Central memory CD8-positive, alpha-beta T cell (primary cell): ENCODE results near the gene GKN2.
"Not testable (repeated sequence)": the region's sequence is repeated elsewhere in the genome, so short reads cannot be mapped to it uniquely, and the experiment has no call there.

Source experiments
- ATAC-seq: fragments of 150-1000 bp; cut with Tn5 transposase; replicated peaks from 2 replicates; pipeline ENCODE4 v1.10.0; 2022; ENCODE audit warnings: mild to moderate bottlenecking, moderate FRiP score, moderate number of reproducible peaks; ENCODE audit not compliant: poor library complexity, severe bottlenecking; ENCODE audit errors: extremely low read depth
- DNase-seq, 2 donors: peaks; one replicate each; pipeline ENCODE4 v3.0.0; 2021; ENCODE audit warnings: low spot score in 2 of 2
- H3K27ac Mint-ChIP-seq: one replicate; pipeline ENCODE4 v1.8.0; 2022; ENCODE audit warnings: low read depth, mild to moderate bottlenecking, moderate library complexity, mixed read lengths
- H3K27me3 Mint-ChIP-seq: one replicate; pipeline ENCODE4 v1.8.0; 2022; ENCODE audit warnings: mixed read lengths
- H3K36me3 Mint-ChIP-seq: one replicate; pipeline ENCODE4 v1.8.0; 2022; ENCODE audit warnings: mild to moderate bottlenecking, moderate library complexity, mixed read lengths; ENCODE audit not compliant: insufficient read depth
- H3K4me1 Mint-ChIP-seq: one replicate; pipeline ENCODE4 v1.8.0; 2022; ENCODE audit warnings: mixed read lengths
- H3K4me3 Mint-ChIP-seq: one replicate; pipeline ENCODE4 v1.8.0; 2022; ENCODE audit warnings: mild to moderate bottlenecking, moderate library complexity, mixed read lengths
- H3K9me3 Mint-ChIP-seq: one replicate; pipeline ENCODE4 v1.8.0; 2022; ENCODE audit warnings: mixed read lengths

The GKN2 gene

GRCh38 chr2:68975844-68976243 is 23.2 kb upstream of the GKN2 start:
- H3K27ac Mint-ChIP-seq, result no peak overlapping the region
- H3K4me3 Mint-ChIP-seq, result no peak overlapping the region
- no peaks in the 10 kb centered on the region for H3K9me3 Mint-ChIP-seq
- H3K4me1 Mint-ChIP-seq, result peaks cover 4% of the 10 kb centered on the region
- no peaks in the 10 kb centered on the region for H3K36me3 Mint-ChIP-seq
- ATAC-seq (no peak), DNase-seq (no peak)
- peaks cover 62% of the 10 kb centered on the region for H3K27me3 Mint-ChIP-seq

- Mint-ChIP-seq H3K9me3 (no peaks in the 10 kb centered on the region), H3K27ac (no peak overlapping the region), H3K27me3 (peaks cover 57% of the 10 kb centered on the region), H3K4me1 (peaks cover 4% of the 10 kb centered on the region), H3K36me3 (no peaks in the 10 kb centered on the region), H3K4me3 (no peak overlapping the region)
- no peak for DNase-seq
- no peak for ATAC-seq
Measured at GRCh38 chr2:68974946-68975665, 22.4 kb upstream of the GKN2 start.

GRCh38 chr2:68974251-68974650 is 21.6 kb upstream of the GKN2 start, which contains the start of gene GKN1:
Gene GKN1 (plus strand): TSS chr2:68974636. CDS start chr2:68974678, 42 bp downstream.
- Mint-ChIP-seq H3K4me1 (peaks cover 4% of the 10 kb centered on the region), H3K9me3 (no peaks in the 10 kb centered on the region), H3K27ac (no peak within 1 kb of the TSS), H3K27me3 (peaks cover 49% of the 10 kb centered on the region), H3K36me3 (no peaks in the 10 kb centered on the region), H3K4me3 (no peak within 1 kb of the TSS)
- no peak for ATAC-seq
- DNase-seq, result no peak

- H3K4me3 Mint-ChIP-seq, result no peak overlapping the region
- ATAC-seq (no peak), DNase-seq (no peak)
- H3K27ac Mint-ChIP-seq, result no peak overlapping the region
- peaks cover 36% of the 10 kb centered on the region for H3K27me3 Mint-ChIP-seq
- no peaks in the 10 kb centered on the region for H3K36me3 Mint-ChIP-seq
- H3K4me1 Mint-ChIP-seq, result no peaks in the 10 kb centered on the region
- H3K9me3 Mint-ChIP-seq, result no peaks in the 10 kb centered on the region
Measured at GRCh38 chr2:68971591-68972231, 19.0 kb upstream of the GKN2 start.

GRCh38 chr2:68970566-68971265 is 18.0 kb upstream of the GKN2 start:
- no peak for ATAC-seq
- Mint-ChIP-seq H3K27me3 (peaks cover 34% of the 10 kb centered on the region), H3K4me1 (no peaks in the 10 kb centered on the region)

GRCh38 chr2:68969736-68970490 is 17.2 kb upstream of the GKN2 start:
- H3K27ac Mint-ChIP-seq, result no peak overlapping the region
- DNase-seq, result no peak
- no peak for ATAC-seq
- peaks cover 29% of the 10 kb centered on the region for H3K27me3 Mint-ChIP-seq
- H3K9me3 Mint-ChIP-seq, result no peaks in the 10 kb centered on the region
- no peaks in the 10 kb centered on the region for H3K4me1 Mint-ChIP-seq
- H3K36me3 Mint-ChIP-seq, result no peaks in the 10 kb centered on the region
- H3K4me3 Mint-ChIP-seq, result no peak overlapping the region

More at GRCh38 chr2:68970566-68971265, 18.0 kb upstream of the GKN2 start:
- Mint-ChIP-seq H3K9me3 (no peaks in the 10 kb centered on the region), H3K27ac (no peak overlapping the region), H3K36me3 (no peaks in the 10 kb centered on the region), H3K4me3 (no peak overlapping the region)
- no peak for DNase-seq

GRCh38 chr2:68968221-68968620 is 15.5 kb upstream of the GKN2 start:
- Mint-ChIP-seq H3K27me3 (peaks cover 30% of the 10 kb centered on the region), H3K4me3 (no peak overlapping the region), H3K27ac (no peak overlapping the region), H3K36me3 (no peaks in the 10 kb centered on the region), H3K4me1 (no peaks in the 10 kb centered on the region), H3K9me3 (no peaks in the 10 kb centered on the region)
- ATAC-seq (no peak), DNase-seq (no peak)

GRCh38 chr2:68964282-68964681 is 11.6 kb upstream of the GKN2 start:
- no peak overlapping the region for H3K27ac Mint-ChIP-seq
- H3K9me3 Mint-ChIP-seq, result no peaks in the 10 kb centered on the region
- DNase-seq, result no peak
- H3K4me1 Mint-ChIP-seq, result no peaks in the 10 kb centered on the region
- H3K36me3 Mint-ChIP-seq, result no peaks in the 10 kb centered on the region
- no peak for ATAC-seq
- H3K27me3 Mint-ChIP-seq, result peaks cover 42% of the 10 kb centered on the region
- no peak overlapping the region for H3K4me3 Mint-ChIP-seq

- DNase-seq (no peak), ATAC-seq (no peak)
- no peaks in the 10 kb centered on the region for H3K4me1 Mint-ChIP-seq
- no peaks in the 10 kb centered on the region for H3K36me3 Mint-ChIP-seq
- H3K4me3 Mint-ChIP-seq, result no peak overlapping the region
- H3K9me3 Mint-ChIP-seq, result no peaks in the 10 kb centered on the region
- H3K27ac Mint-ChIP-seq, result no peak overlapping the region
- peaks cover 51% of the 10 kb centered on the region for H3K27me3 Mint-ChIP-seq
Measured at GRCh38 chr2:68961380-68961779, 8.7 kb upstream of the GKN2 start.

GRCh38 chr2:68959001-68959400 is 6.3 kb upstream of the GKN2 start:
- Mint-ChIP-seq H3K4me3 (no peak overlapping the region), H3K36me3 (no peaks in the 10 kb centered on the region), H3K4me1 (no peaks in the 10 kb centered on the region), H3K27me3 (peaks cover 51% of the 10 kb centered on the region), H3K9me3 (no peaks in the 10 kb centered on the region), H3K27ac (no peak overlapping the region)
- no peak for DNase-seq
- ATAC-seq, result no peak

- not testable (repeated sequence) for H3K4me1 Mint-ChIP-seq, H3K4me3 Mint-ChIP-seq, H3K36me3 Mint-ChIP-seq, H3K9me3 Mint-ChIP-seq, DNase-seq, ATAC-seq, H3K27ac Mint-ChIP-seq
- H3K27me3 Mint-ChIP-seq, result peaks cover 56% of the 10 kb centered on the region
Measured at GRCh38 chr2:68955432-68955831, 2.7 kb upstream of the GKN2 start.

GRCh38 chr2:68951899-68952298 is 794 bp downstream of the GKN2 start:
- Mint-ChIP-seq H3K4me3 (no peak overlapping the region), H3K4me1 (no peaks in the 10 kb centered on the region), H3K27me3 (peaks cover 64% of the 10 kb centered on the region), H3K36me3 (peaks cover 1% of the 10 kb centered on the region), H3K27ac (no peak overlapping the region), H3K9me3 (no peaks in the 10 kb centered on the region)
- no peak for ATAC-seq
- no peak for DNase-seq
